ENCODE measurements around the gene IGF2BP2. TPM values are rescaled to one million over a fixed set of nuclear protein-coding genes. Genes with fewer than 3 reads are reported as not detected.

The IGF2BP2 gene
- total RNA-seq, 1 donor from 2014 or later: 147 TPM

- Histone ChIP-seq H3K27ac (no peak overlapping the region), H3K9ac (no peak overlapping the region)
- no peaks in the 10 kb centered on the region for H3K9me3 Mint-ChIP-seq
Observed at GRCh38 chr3:185658504-185658912, 166.3 kb downstream of the IGF2BP2 start.

GRCh38 chr3:185657691-185658503 lies 166.9 kb downstream of the IGF2BP2 start:
- H3K36me3 ChIP-seq: no peaks in the 10 kb centered on the region
- no peak overlapping the region for H3K27ac ChIP-seq
- peaks cover 7% of the 10 kb centered on the region for H3K79me2 ChIP-seq (ENCODE audit: low read depth)
- H3K4me1 ChIP-seq: no peaks in the 10 kb centered on the region
- peaks cover 11% of the 10 kb centered on the region for H3K27me3 Mint-ChIP-seq (ENCODE audit: insufficient read depth, low read depth)
- no peaks in the 10 kb centered on the region for H3K9me3 Mint-ChIP-seq
- H4K20me1 ChIP-seq (ENCODE audit: low read depth): peaks cover 18% of the 10 kb centered on the region
- no peak overlapping the region for H2AFZ ChIP-seq (replicated peaks)
- H3K27me3 ChIP-seq: no peaks in the 10 kb centered on the region
- no peak overlapping the region for H3K9ac ChIP-seq
- peaks cover 16% of the 10 kb centered on the region for H3F3A ChIP-seq (ENCODE audit: low read depth)
- H3K4me1 Mint-ChIP-seq: peaks cover 5% of the 10 kb centered on the region
- no peak for TF ChIP-seq EZH2phosphoT487 (IDR thresholded peaks at IDR 0.05)
- no peak for TF ChIP-seq CTCF (IDR thresholded peaks at IDR 0.05)
- TF ChIP-seq EZH2 (IDR thresholded peaks at IDR 0.05): no peak
- peaks cover 30% of the 10 kb centered on the region for H3K36me3 Mint-ChIP-seq
- no peaks in the 10 kb centered on the region for H3K9me3 ChIP-seq (ENCODE audit: low read depth)
- H3K4me3 ChIP-seq: no peak overlapping the region
- no peak overlapping the region for H3K27ac Mint-ChIP-seq
- no peak overlapping the region for H3K4me3 Mint-ChIP-seq
- no peak for DNase-seq (ENCODE audit: low spot score)
- no peak overlapping the region for H3K4me2 ChIP-seq

More at GRCh38 chr3:185658504-185658912, 166.3 kb downstream of the IGF2BP2 start:
- Histone ChIP-seq H3K4me1 (no peaks in the 10 kb centered on the region), H2AFZ (replicated peaks) (no peak overlapping the region), H3K9me3 (ENCODE audit: low read depth) (no peaks in the 10 kb centered on the region), H3F3A (ENCODE audit: low read depth) (peaks cover 16% of the 10 kb centered on the region), H3K36me3 (no peaks in the 10 kb centered on the region), H3K79me2 (ENCODE audit: low read depth) (peaks cover 7% of the 10 kb centered on the region), H3K4me2 (no peak overlapping the region), H4K20me1 (ENCODE audit: low read depth) (peaks cover 18% of the 10 kb centered on the region), H3K4me3 (no peak overlapping the region), H3K27me3 (no peaks in the 10 kb centered on the region)
- Mint-ChIP-seq H3K27ac (no peak overlapping the region), H3K27me3 (ENCODE audit: insufficient read depth, low read depth) (peaks cover 11% of the 10 kb centered on the region), H3K4me1 (peaks cover 5% of the 10 kb centered on the region), H3K4me3 (no peak overlapping the region), H3K36me3 (peaks cover 34% of the 10 kb centered on the region)
- no peak for TF ChIP-seq EZH2phosphoT487 (IDR thresholded peaks at IDR 0.05)
- TF ChIP-seq EZH2 (IDR thresholded peaks at IDR 0.05): no peak
- TF ChIP-seq CTCF (IDR thresholded peaks at IDR 0.05): no peak
- no peak for DNase-seq (ENCODE audit: low spot score)

- Histone ChIP-seq H3K4me3 (no peak overlapping the region), H3K79me2 (ENCODE audit: low read depth) (peaks cover 7% of the 10 kb centered on the region), H3K27ac (no peak overlapping the region), H3K36me3 (no peaks in the 10 kb centered on the region), H3K9me3 (ENCODE audit: low read depth) (no peaks in the 10 kb centered on the region), H3K27me3 (no peaks in the 10 kb centered on the region), H3F3A (ENCODE audit: low read depth) (peaks cover 16% of the 10 kb centered on the region), H3K4me1 (no peaks in the 10 kb centered on the region), H2AFZ (replicated peaks) (no peak overlapping the region), H3K4me2 (no peak overlapping the region), H4K20me1 (ENCODE audit: low read depth) (peaks cover 18% of the 10 kb centered on the region), H3K9ac (no peak overlapping the region)
- H3K27me3 Mint-ChIP-seq (ENCODE audit: insufficient read depth, low read depth): peaks cover 12% of the 10 kb centered on the region
- H3K36me3 Mint-ChIP-seq: peaks cover 33% of the 10 kb centered on the region
- H3K4me1 Mint-ChIP-seq: peaks cover 5% of the 10 kb centered on the region
- DNase-seq (ENCODE audit: low spot score): no peak
- TF ChIP-seq EZH2phosphoT487 (IDR thresholded peaks at IDR 0.05) (no peak), EZH2 (IDR thresholded peaks at IDR 0.05) (no peak), CTCF (IDR thresholded peaks at IDR 0.05) (no peak)
- peak overlapping the region; percentile 7 for H3K27ac Mint-ChIP-seq
- H3K4me3 Mint-ChIP-seq: no peak overlapping the region
- no peaks in the 10 kb centered on the region for H3K9me3 Mint-ChIP-seq
Observed at GRCh38 chr3:185657211-185657610, 167.6 kb downstream of the IGF2BP2 start.
